Measurements from ENCODE around the gene FAM89A. TPM values are rescaled to one million over a fixed set of nuclear protein-coding genes. Genes with fewer than 3 reads are reported as not detected.

The FAM89A gene
- total and polyA plus RNA-seq, 2 donors (not counting 1 experiment from before 2014, with no cell fraction given): 6.8 to 12.0 TPM

- H3K4me2 ChIP-seq (ENCODE audit: extremely low read depth, insufficient read depth, low read length): no peak overlapping the region
- no peak overlapping the region for H3K27ac ChIP-seq (ENCODE audit: insufficient read depth, low read length)
- H2AFZ ChIP-seq (ENCODE audit: low read length): no peak overlapping the region
- no peak overlapping the region for H3K4me3 ChIP-seq (replicated peaks in 1 of 4; ENCODE audit: control extremely low read depth in 1 of 4, insufficient read depth in 1 of 4, low read depth in 3 of 4, low read length in 4 of 4)
- no peaks in the 10 kb centered on the region for H4K20me1 ChIP-seq (ENCODE audit: control insufficient read depth, extremely low read depth, insufficient read depth, low read length)
- no peaks in the 10 kb centered on the region for H3K27me3 ChIP-seq (ENCODE audit: control insufficient read depth, insufficient read depth, low read length)
- peaks cover 2% of the 10 kb centered on the region for H3K79me2 ChIP-seq (ENCODE audit: control insufficient read depth, insufficient read depth, low read length)
- no peaks in the 10 kb centered on the region for H3K9me3 ChIP-seq (ENCODE audit: control insufficient read depth, insufficient read depth, low read depth, low read length)
- no peaks in the 10 kb centered on the region for H3K36me3 ChIP-seq (ENCODE audit: control insufficient read depth, insufficient read depth, low read length)
- H3K4me1 ChIP-seq (ENCODE audit: control insufficient read depth, extremely low read depth, insufficient read depth, low read length): no peaks in the 10 kb centered on the region
- DNase-seq (ENCODE audit: low read depth in 2 of 2): peak in 1 of 2 donors; percentile 25
- no peak overlapping the region for H3K9ac ChIP-seq (ENCODE audit: insufficient read depth, low read length)
- no peak for TF ChIP-seq EZH2 (IDR thresholded peaks at IDR 0.05; ENCODE audit: low read length, missing control alignments)
- TF ChIP-seq, protein P1, sequence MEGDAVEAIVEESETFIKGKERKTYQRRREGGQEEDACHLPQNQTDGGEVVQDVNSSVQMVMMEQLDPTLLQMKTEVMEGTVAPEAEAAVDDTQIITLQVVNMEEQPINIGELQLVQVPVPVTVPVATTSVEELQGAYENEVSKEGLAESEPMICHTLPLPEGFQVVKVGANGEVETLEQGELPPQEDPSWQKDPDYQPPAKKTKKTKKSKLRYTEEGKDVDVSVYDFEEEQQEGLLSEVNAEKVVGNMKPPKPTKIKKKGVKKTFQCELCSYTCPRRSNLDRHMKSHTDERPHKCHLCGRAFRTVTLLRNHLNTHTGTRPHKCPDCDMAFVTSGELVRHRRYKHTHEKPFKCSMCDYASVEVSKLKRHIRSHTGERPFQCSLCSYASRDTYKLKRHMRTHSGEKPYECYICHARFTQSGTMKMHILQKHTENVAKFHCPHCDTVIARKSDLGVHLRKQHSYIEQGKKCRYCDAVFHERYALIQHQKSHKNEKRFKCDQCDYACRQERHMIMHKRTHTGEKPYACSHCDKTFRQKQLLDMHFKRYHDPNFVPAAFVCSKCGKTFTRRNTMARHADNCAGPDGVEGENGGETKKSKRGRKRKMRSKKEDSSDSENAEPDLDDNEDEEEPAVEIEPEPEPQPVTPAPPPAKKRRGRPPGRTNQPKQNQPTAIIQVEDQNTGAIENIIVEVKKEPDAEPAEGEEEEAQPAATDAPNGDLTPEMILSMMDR (conservative IDR thresholded peaks at IDR 0.05 in 1 of 2, IDR thresholded peaks at IDR 0.05 in 1 of 2; ENCODE audit: low read depth in 1 of 2, low read length in 2 of 2): no peak
Observed at GRCh38 chr1:230972855-230973271, 67.2 kb downstream of the FAM89A start.

GRCh38 chr1:230971771-230972170 is 68.3 kb downstream of the FAM89A start:
- no peaks in the 10 kb centered on the region for H3K4me1 ChIP-seq (ENCODE audit: control insufficient read depth, extremely low read depth, insufficient read depth, low read length)
- no peaks in the 10 kb centered on the region for H3K36me3 ChIP-seq (ENCODE audit: control insufficient read depth, insufficient read depth, low read length)
- no peak overlapping the region for H2AFZ ChIP-seq (ENCODE audit: low read length)
- no peaks in the 10 kb centered on the region for H3K27me3 ChIP-seq (ENCODE audit: control insufficient read depth, insufficient read depth, low read length)
- no peak overlapping the region for H3K4me2 ChIP-seq (ENCODE audit: extremely low read depth, insufficient read depth, low read length)
- no peaks in the 10 kb centered on the region for H3K79me2 ChIP-seq (ENCODE audit: control insufficient read depth, insufficient read depth, low read length)
- no peak for TF ChIP-seq EZH2 (IDR thresholded peaks at IDR 0.05; ENCODE audit: low read length, missing control alignments)
- TF ChIP-seq, protein P1 (conservative IDR thresholded peaks at IDR 0.05 in 1 of 2, IDR thresholded peaks at IDR 0.05 in 1 of 2; ENCODE audit: low read depth in 1 of 2, low read length in 2 of 2): no peak
- H3K4me3 ChIP-seq (replicated peaks in 1 of 4; ENCODE audit: control extremely low read depth in 1 of 4, insufficient read depth in 1 of 4, low read depth in 3 of 4, low read length in 4 of 4): no peak overlapping the region
- no peak for DNase-seq (ENCODE audit: low read depth in 2 of 2)
- H3K27ac ChIP-seq (ENCODE audit: insufficient read depth, low read length): no peak overlapping the region
- H4K20me1 ChIP-seq (ENCODE audit: control insufficient read depth, extremely low read depth, insufficient read depth, low read length): no peaks in the 10 kb centered on the region
- no peak overlapping the region for H3K9ac ChIP-seq (ENCODE audit: insufficient read depth, low read length)
- no peaks in the 10 kb centered on the region for H3K9me3 ChIP-seq (ENCODE audit: control insufficient read depth, insufficient read depth, low read depth, low read length)

DNA sequence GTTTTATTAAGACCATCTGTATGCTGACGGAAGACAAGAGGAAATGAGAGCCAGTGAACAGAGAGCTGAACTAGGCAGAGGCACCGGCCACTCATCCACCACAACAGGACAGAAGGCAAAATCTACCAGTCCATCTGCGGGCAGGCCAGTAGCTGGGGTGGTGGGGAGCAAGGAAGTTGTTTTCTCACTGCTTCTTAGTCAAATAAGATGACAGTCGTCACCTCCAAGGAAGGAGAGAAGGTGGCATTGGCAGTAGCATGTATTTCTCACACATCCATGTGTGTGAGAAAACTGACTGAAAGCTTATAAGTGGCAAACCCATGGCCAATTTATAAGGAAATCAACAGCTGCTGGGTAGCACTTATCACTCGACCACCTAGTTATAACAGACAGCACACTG is 69.6 kb downstream of the FAM89A start:
- no peaks in the 10 kb centered on the region for H3K4me1 ChIP-seq (ENCODE audit: control insufficient read depth, extremely low read depth, insufficient read depth, low read length)
- no peaks in the 10 kb centered on the region for H3K27me3 ChIP-seq (ENCODE audit: control insufficient read depth, insufficient read depth, low read length)
- no peaks in the 10 kb centered on the region for H3K36me3 ChIP-seq (ENCODE audit: control insufficient read depth, insufficient read depth, low read length)
- DNase-seq (ENCODE audit: low read depth in 2 of 2): no peak
- H4K20me1 ChIP-seq (ENCODE audit: control insufficient read depth, extremely low read depth, insufficient read depth, low read length): no peaks in the 10 kb centered on the region
- no peaks in the 10 kb centered on the region for H3K9me3 ChIP-seq (ENCODE audit: control insufficient read depth, insufficient read depth, low read depth, low read length)
- no peak overlapping the region for H2AFZ ChIP-seq (ENCODE audit: low read length)
- no peak overlapping the region for H3K4me2 ChIP-seq (ENCODE audit: extremely low read depth, insufficient read depth, low read length)
- H3K4me3 ChIP-seq (replicated peaks in 1 of 4; ENCODE audit: control extremely low read depth in 1 of 4, insufficient read depth in 1 of 4, low read depth in 3 of 4, low read length in 4 of 4): no peak overlapping the region
- TF ChIP-seq, protein P1 (conservative IDR thresholded peaks at IDR 0.05 in 1 of 2, IDR thresholded peaks at IDR 0.05 in 1 of 2; ENCODE audit: low read depth in 1 of 2, low read length in 2 of 2): no peak
- TF ChIP-seq EZH2 (IDR thresholded peaks at IDR 0.05; ENCODE audit: low read length, missing control alignments): no peak
- no peak overlapping the region for H3K9ac ChIP-seq (ENCODE audit: insufficient read depth, low read length)
- H3K79me2 ChIP-seq (ENCODE audit: control insufficient read depth, insufficient read depth, low read length): no peaks in the 10 kb centered on the region
- H3K27ac ChIP-seq (ENCODE audit: insufficient read depth, low read length): no peak overlapping the region

Other genes with a start within 250 kb of the FAM89A start
- 39.5 and 57.8 TPM in 2 replicates for gene C1orf198, start 171.7 kb downstream of the FAM89A start, total RNA-seq
- gene C1orf198, start 171.7 kb downstream of the FAM89A start, polyA plus RNA-seq: 90.1 and 215 TPM in 2 replicates
- 9.0 and 16.2 TPM in 2 replicates for gene TTC13, start 61.4 kb downstream of the FAM89A start, total RNA-seq
- gene TTC13, start 61.4 kb downstream of the FAM89A start, polyA plus RNA-seq: 6.5 and 8.0 TPM in 2 replicates
- 13.6 and 16.8 TPM in 2 replicates for gene ARV1, start 61.2 kb downstream of the FAM89A start, total RNA-seq
- gene ARV1, start 61.2 kb downstream of the FAM89A start, polyA plus RNA-seq: 29.0 and 38.7 TPM in 2 replicates
- gene TRIM67, start 121.8 kb upstream of the FAM89A start, total RNA-seq: under 0.01 and 0.17 TPM in 2 replicates
- gene TRIM67, start 121.8 kb upstream of the FAM89A start, polyA plus RNA-seq: 0.02 TPM in 2 replicates
- gene GNPAT, start 201.0 kb upstream of the FAM89A start, total RNA-seq: 56.2 and 60.4 TPM in 2 replicates
- gene GNPAT, start 201.0 kb upstream of the FAM89A start, polyA plus RNA-seq: 38.9 and 42.5 TPM in 2 replicates

All from fibroblast of lung (primary cell).